Neural cell (in vitro differentiated cells): ENCODE data around the gene SLC16A2. TPM values are rescaled to one million over a fixed set of nuclear protein-coding genes. Genes with fewer than 3 reads are reported as not detected.
"Not testable (repeated sequence)": the region's sequence is repeated elsewhere in the genome, so short reads cannot be mapped to it uniquely, and the experiment has no call there.

ENCODE experiments used
- H2AFZ ChIP-seq: fragments of 200-600, 300-800 bp; sonication (generic), shearing (Covaris generic); 2 replicates; pipeline ENCODE4 v1.6.0; 2014; ENCODE audit warnings: low read depth, mild to moderate bottlenecking, antibody characterized with exemption, low read length, moderate library complexity
- H3F3A ChIP-seq: fragments of 200-600 bp; shearing (Covaris generic); 2 replicates; pipeline ENCODE4 v1.6.1; 2016; ENCODE audit warnings: mild to moderate bottlenecking, moderate library complexity, mixed read lengths, antibody characterized with exemption, low read length; ENCODE audit not compliant: insufficient read depth, poor library complexity, severe bottlenecking
- H3K27ac ChIP-seq: fragments of 200-600, 300-800 bp; sonication (generic), shearing (Covaris generic); 2 replicates; pipeline ENCODE4 v1.5.1; 2014; ENCODE audit warnings: mild to moderate bottlenecking, low read length, moderate library complexity
- H3K27me3 ChIP-seq: fragments of 300-800, 200-600 bp; sonication (generic), shearing (Covaris generic); 2 replicates; pipeline ENCODE4 v1.6.0; 2014; ENCODE audit warnings: mild to moderate bottlenecking, low read depth, low read length, moderate library complexity; ENCODE audit not compliant: insufficient read depth
- H3K36me3 ChIP-seq: fragments of 300-800, 200-600 bp; sonication (generic), shearing (Covaris generic); 2 replicates; pipeline ENCODE4 v1.5.1; 2014; ENCODE audit warnings: mild to moderate bottlenecking, antibody characterized with exemption, low read length, moderate library complexity; ENCODE audit not compliant: insufficient read depth
- H3K4me2 ChIP-seq: fragments of 300-800, 200-600 bp; sonication (generic), shearing (Covaris generic); 2 replicates; pipeline ENCODE4 v1.6.0; 2014; ENCODE audit warnings: mild to moderate bottlenecking, low read length
- H3K4me3 ChIP-seq: fragments of 300-800, 200-600 bp; sonication (generic), shearing (Covaris generic); 2 replicates; pipeline ENCODE4 v1.5.1; 2014; ENCODE audit warnings: mild to moderate bottlenecking, low read length, moderate library complexity
- H3K79me2 ChIP-seq: fragments of 200-600 bp; shearing (Covaris generic); replicated peaks from 2 replicates; pipeline ENCODE4 v1.6.0; 2014; ENCODE audit warnings: mild to moderate bottlenecking, low read length, moderate library complexity; ENCODE audit not compliant: insufficient read depth
- H3K9ac ChIP-seq: fragments of 300-800, 200-600 bp; sonication (generic), shearing (Covaris generic); 2 replicates; pipeline ENCODE4 v1.6.1; 2016; ENCODE audit warnings: mild to moderate bottlenecking, low read length, mixed read lengths
- H3K9me2 ChIP-seq: fragments of 200-600 bp; shearing (Covaris generic); 2 replicates; pipeline ENCODE4 v1.6.1; 2016; ENCODE audit warnings: mild to moderate bottlenecking, low read length, mixed read lengths; ENCODE audit not compliant: insufficient read depth
- H3K9me3 ChIP-seq: fragments of 200-600, 300-800 bp; sonication (generic), shearing (Covaris generic); 2 replicates; pipeline ENCODE4 v1.6.1; 2016; ENCODE audit warnings: mild to moderate bottlenecking, mixed run types, low read length, moderate library complexity, mixed read lengths
- H4K20me1 ChIP-seq: fragments of 200-600 bp; shearing (Covaris generic); 2 replicates; pipeline ENCODE4 v1.6.1; 2016; ENCODE audit warnings: mild to moderate bottlenecking, mixed run types; ENCODE audit not compliant: insufficient read depth
- CTCF ChIP-seq: fragments of 450-650 bp; IDR thresholded peaks from 2 replicates; pipeline ENCODE4 v1.5.1; 2014; ENCODE audit warnings: antibody characterized with exemption, mild to moderate bottlenecking, moderate library complexity; ENCODE audit not compliant: poor library complexity, severe bottlenecking
- EP300 ChIP-seq: fragments of 450-650 bp; conservative IDR thresholded peaks from 2 replicates; pipeline ENCODE4 v1.6.1; 2014; ENCODE audit warnings: antibody characterized with exemption, mild to moderate bottlenecking, moderate library complexity; ENCODE audit not compliant: poor library complexity, severe bottlenecking
- EZH2 ChIP-seq: fragments of 200-600, 300-800 bp; shearing (Covaris generic), sonication (generic); IDR thresholded peaks from 2 replicates; pipeline ENCODE4 v1.6.1; 2014; ENCODE audit warnings: antibody characterized with exemption, low read length, borderline replicate concordance, mild to moderate bottlenecking; ENCODE audit not compliant: insufficient read depth, poor library complexity, severe bottlenecking
- MXI1 ChIP-seq: fragments of 450-650 bp; conservative IDR thresholded peaks from 2 replicates; pipeline ENCODE4 v1.6.1; 2014; ENCODE audit warnings: antibody characterized with exemption, mild to moderate bottlenecking; ENCODE audit not compliant: poor library complexity, severe bottlenecking
- POLR2AphosphoS5 ChIP-seq: IDR thresholded peaks from 2 replicates; pipeline ENCODE4 v1.6.1; 2012
- RAD21 ChIP-seq: fragments of 450-650 bp; conservative IDR thresholded peaks from 2 replicates; pipeline ENCODE4 v1.6.1; 2014; ENCODE audit warnings: antibody characterized with exemption, mild to moderate bottlenecking, moderate library complexity
- REST ChIP-seq: IDR thresholded peaks from 2 replicates; pipeline ENCODE4 v1.6.1; 2012; ENCODE audit warnings: borderline replicate concordance
- SMC3 ChIP-seq: fragments of 450-650 bp; conservative IDR thresholded peaks from 2 replicates; pipeline ENCODE4 v1.6.1; 2014; ENCODE audit warnings: antibody characterized with exemption, mild to moderate bottlenecking, moderate library complexity; ENCODE audit not compliant: poor library complexity
- TAF1 ChIP-seq: IDR thresholded peaks from 2 replicates; pipeline ENCODE4 v1.6.1; 2012; ENCODE audit warnings: low read depth
- polyA plus RNA-seq: library from polyadenylated mRNA; depleted of rRNA; stranded (reverse); fragments of >200 nt; gene quantifications from 2 replicates; pipeline ENCODE4 v1.2.3, GENCODE V29; 2014

Gene SLC16A2
- polyA plus RNA-seq, 1 donor from 2014 or later = 14.5 TPM

GRCh38 chrX:74467656-74468055 lies 46.4 kb downstream of the SLC16A2 start:
- TF ChIP-seq POLR2AphosphoS5 (no peak), EP300 (no peak), TAF1 (no peak), REST (no peak), EZH2 (no peak), SMC3 (no peak), RAD21 (no peak), MXI1 (no peak), CTCF (no peak)
- no peaks in the 10 kb centered on the region for H3F3A ChIP-seq
- no peak overlapping the region for H3K4me2 ChIP-seq
- no peak overlapping the region for H3K4me3 ChIP-seq
- H3K9me2 ChIP-seq = no peaks in the 10 kb centered on the region
- H3K27me3 ChIP-seq = no peaks in the 10 kb centered on the region
- no peaks in the 10 kb centered on the region for H3K9me3 ChIP-seq
- no peaks in the 10 kb centered on the region for H3K36me3 ChIP-seq
- H3K9ac ChIP-seq = no peak overlapping the region
- no peaks in the 10 kb centered on the region for H4K20me1 ChIP-seq
- no peaks in the 10 kb centered on the region for H3K79me2 ChIP-seq
- H3K27ac ChIP-seq = no peak overlapping the region
- no peak overlapping the region for H2AFZ ChIP-seq

- H3F3A ChIP-seq, H3K9me2 ChIP-seq, H3K9ac ChIP-seq, H3K9me3 ChIP-seq, H3K4me3 ChIP-seq, H4K20me1 ChIP-seq, H3K4me2 ChIP-seq, H2AFZ ChIP-seq, H3K27ac ChIP-seq, H3K36me3 ChIP-seq, H3K79me2 ChIP-seq, H3K27me3 ChIP-seq: not testable (repeated sequence)
These were observed 51.8 kb downstream of the SLC16A2 start for GRCh38 chrX:74473116-74473515.

GRCh38 chrX:74490247-74490646 lies 69.0 kb downstream of the SLC16A2 start:
- H2AFZ ChIP-seq = no peak overlapping the region
- no peak for TF ChIP-seq CTCF
- no peak for TF ChIP-seq RAD21
- TF ChIP-seq EZH2 = no peak
- TF ChIP-seq POLR2AphosphoS5 = no peak
- no peak for TF ChIP-seq REST
- TF ChIP-seq EP300 = no peak
- no peak for TF ChIP-seq SMC3
- no peak for TF ChIP-seq TAF1
- H3K4me2 ChIP-seq = no peak overlapping the region

More at GRCh38 chrX:74490247-74490646, 69.0 kb downstream of the SLC16A2 start:
- Histone ChIP-seq H4K20me1 (no peaks in the 10 kb centered on the region), H3K9me2 (no peaks in the 10 kb centered on the region), H3K9ac (no peak overlapping the region), H3K4me3 (no peak overlapping the region), H3K79me2 (no peaks in the 10 kb centered on the region), H3K27ac (no peak overlapping the region), H3F3A (no peaks in the 10 kb centered on the region), H3K36me3 (no peaks in the 10 kb centered on the region), H3K9me3 (no peaks in the 10 kb centered on the region), H3K27me3 (no peaks in the 10 kb centered on the region)
